Limb (tissue), 2 donors: Measurements from ENCODE around the gene PGLYRP3.

Experiments
- DNase-seq, 2 donors: peaks; one replicate each; pipeline ENCODE4 v3.0.0-alpha.2; 2016; ENCODE audit errors: extremely low spot score in 2 of 2

The PGLYRP3 gene

DNA sequence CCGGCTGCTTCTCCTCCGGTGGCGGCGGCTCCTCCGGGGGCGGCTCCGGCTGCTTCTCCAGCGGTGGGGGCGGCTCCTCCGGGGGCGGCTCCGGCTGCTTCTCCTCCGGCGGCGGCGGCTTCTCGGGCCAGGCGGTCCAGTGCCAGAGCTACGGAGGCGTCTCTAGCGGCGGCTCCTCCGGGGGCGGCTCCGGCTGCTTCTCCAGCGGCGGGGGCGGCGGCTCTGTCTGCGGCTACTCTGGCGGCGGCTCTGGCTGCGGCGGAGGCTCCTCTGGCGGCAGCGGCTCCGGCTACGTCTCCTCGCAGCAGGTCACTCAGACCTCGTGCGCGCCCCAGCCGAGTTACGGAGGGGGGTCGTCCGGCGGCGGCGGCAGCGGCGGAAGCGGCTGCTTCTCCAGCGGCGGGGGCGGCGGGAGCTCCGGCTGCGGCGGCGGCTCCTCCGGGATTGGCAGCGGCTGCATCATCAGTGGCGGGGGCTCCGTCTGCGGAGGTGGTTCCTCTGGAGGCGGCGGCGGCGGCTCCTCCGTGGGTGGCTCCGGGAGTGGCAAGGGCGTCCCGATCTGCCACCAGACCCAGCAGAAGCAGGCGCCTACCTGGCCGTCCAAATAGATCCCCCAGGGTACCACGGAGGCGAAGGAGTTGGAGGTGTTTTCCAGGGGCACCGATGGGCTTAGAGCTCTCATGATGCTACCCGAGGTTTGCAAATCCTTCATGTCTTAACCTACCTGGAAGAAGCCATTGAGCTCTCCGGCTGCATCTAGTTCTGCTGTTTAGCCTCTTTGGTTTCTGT is 51.3 kb downstream of the PGLYRP3 start:
- peak in 1 of 2 donors; percentile 75 for DNase-seq

DNA sequence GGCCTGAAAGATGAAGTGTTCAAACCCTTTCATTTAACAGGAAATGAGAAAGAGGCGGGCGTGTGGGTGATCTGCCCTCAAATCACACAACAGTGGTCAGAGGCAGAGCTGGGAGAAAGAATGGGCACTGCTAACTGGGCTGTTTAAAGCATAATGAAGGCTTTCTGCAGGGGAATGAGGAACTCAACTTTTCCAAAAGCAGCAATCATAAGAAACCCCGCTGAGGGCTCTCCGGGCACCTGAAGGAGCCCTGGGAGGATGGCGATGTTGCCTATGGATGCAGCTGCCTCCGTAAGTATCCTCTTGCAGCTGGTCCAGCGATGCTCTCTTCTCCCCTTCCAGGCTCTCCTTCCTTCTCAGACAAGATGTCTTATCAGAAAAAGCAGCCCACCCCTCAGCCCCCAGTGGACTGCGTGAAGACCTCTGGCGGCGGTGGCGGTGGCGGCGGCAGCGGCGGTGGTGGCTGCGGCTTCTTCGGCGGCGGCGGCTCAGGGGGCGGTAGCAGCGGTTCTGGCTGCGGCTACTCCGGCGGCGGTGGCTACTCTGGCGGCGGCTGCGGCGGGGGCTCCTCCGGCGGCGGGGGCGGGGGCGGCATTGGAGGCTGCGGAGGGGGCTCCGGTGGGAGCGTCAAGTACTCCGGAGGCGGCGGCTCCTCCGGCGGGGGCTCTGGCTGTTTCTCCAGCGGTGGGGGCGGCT is 52.0 kb downstream of the PGLYRP3 start:
- DNase-seq: peak; percentile 12 to 68

DNA sequence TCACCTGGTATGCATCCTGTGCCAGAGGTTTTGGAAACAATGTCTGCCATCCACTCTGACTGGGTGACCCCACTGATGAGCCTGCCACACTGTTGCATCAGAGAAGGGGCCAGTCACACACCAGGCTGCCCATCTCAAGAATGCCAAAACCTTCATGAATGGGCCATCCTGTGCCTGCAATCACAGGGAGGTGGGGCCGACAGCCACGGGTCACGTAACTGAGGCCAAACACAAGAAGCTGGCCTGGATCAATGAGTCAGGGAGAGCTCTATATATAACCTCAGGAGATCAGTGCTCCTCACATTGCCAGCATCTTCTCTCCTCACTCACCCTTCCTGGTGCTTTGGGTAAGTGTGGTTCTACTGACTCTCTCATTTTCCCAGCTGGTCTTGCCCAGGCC is 53.4 kb downstream of the PGLYRP3 start, which contains the start of gene LORICRIN:
Gene LORICRIN (plus strand): TSS at position 301 of the 400 bp plus-strand sequence. CDS start 1,263 bp downstream, outside the sequence.
- DNase-seq: no peak

DNA sequence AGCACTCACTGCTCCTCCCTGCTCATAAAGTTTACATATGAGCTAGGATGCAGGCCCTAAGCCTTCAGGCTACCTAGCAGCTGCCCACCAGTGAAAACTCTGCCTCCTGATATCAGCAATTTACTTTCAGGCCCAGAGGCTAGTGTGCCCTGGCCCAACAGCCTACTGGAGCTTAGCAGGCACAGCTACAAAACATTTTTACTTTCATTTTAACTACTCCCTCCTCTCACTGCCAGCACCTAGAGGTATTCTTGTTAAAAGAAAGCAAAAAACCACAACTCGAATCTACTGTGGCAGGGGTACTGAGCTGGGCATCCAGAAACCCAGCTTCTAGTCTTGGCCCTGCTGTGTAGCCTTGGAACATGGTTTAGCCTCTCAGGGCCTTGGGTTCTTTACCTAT is 59.1 kb downstream of the PGLYRP3 start:
- DNase-seq: no peak

DNA sequence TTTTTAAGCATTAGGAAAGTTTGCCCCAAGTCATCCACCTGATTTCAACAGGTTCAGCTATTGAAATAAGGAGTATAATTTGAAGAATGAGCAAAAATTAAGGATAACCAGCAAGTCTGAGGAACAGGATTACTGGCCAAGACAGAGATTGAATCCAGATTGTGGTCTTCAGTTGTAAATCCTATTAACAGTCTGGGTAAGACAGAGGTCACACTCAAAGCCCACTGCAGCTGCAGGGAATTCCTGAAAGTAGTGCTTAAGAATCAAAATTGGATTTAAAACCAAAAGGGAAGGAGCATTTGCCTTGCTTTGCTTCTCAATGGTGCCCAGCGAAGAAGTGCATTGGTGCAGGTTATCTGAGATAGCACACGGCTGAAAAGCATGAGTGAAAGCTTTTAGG is 59.7 kb downstream of the PGLYRP3 start:
- no peak for DNase-seq

DNA sequence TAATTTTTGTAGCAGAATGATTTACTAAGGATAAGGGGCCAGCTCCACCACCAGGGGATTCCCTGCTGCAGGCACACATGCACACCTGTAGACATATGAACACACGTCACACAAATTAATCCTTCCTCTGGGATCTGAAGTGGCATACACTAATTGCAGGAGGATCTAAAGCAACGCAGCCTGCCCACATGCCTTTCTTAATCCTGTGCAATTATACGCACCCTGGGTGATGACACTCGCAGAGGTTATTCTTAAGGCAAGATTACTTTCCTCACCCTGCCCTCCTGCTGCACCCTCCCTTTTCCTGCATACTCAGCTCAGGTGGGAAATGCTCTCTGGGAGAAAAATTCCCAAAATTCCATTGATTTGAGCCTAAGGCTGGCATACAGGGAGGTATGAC is 60.8 kb downstream of the PGLYRP3 start:
- no peak for DNase-seq

DNA sequence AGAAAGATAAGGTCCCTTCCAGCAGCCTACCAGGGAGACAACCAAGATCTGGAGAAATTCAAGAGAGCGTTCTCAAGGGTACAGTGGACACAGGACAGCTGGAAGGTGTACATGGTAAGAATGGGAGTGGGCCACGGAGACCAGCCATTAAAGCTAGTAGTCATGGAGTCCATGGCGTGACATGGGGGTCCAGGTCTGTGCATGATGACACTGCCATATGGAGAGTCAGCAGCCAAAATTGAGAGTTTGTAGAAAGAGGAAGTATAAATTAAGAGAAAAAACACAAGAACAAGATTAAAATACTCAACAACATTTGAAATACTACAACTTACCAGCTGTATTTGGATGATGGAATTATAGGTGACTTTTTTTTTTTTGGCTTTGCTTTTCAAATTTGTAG is 61.2 kb downstream of the PGLYRP3 start:
- no peak for DNase-seq

DNA sequence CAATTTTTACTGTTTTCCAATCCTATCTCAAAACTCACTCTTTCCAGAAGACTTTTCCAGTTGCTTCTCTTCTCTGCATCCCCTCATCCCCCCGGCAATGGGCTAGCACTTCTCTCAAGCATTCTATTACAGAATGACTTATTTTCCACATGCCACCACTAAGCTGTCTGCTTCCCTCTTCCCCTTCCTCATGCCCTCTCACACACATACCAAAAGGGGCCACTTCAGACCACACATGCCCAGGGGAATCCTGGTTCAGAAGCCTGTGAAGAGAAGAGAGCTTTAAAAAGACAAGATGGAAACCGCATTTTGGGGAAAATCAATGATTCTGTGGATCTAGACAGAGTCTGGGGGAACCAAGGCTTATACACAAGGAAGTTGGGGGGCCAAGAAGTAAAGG is 61.7 kb downstream of the PGLYRP3 start:
- no peak for DNase-seq

DNA sequence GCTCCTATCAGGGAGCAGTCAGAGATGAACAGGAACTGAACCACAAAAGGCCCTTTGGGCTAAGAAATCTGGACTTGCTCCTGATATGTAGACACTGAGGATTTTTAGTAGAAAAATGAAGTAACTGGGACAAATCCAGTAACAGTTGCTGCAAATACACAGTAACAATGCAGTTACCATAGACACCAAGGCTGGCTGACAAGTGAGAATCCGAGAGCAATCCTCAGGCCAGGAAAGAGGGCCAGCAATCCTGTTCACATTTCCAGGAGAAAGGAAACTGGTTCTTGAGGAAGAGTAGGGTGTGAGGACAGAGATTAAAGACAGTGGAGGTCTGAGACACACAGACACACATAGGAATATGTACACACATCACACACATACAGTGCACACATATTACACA is 62.6 kb downstream of the PGLYRP3 start:
- no peak for DNase-seq

DNA sequence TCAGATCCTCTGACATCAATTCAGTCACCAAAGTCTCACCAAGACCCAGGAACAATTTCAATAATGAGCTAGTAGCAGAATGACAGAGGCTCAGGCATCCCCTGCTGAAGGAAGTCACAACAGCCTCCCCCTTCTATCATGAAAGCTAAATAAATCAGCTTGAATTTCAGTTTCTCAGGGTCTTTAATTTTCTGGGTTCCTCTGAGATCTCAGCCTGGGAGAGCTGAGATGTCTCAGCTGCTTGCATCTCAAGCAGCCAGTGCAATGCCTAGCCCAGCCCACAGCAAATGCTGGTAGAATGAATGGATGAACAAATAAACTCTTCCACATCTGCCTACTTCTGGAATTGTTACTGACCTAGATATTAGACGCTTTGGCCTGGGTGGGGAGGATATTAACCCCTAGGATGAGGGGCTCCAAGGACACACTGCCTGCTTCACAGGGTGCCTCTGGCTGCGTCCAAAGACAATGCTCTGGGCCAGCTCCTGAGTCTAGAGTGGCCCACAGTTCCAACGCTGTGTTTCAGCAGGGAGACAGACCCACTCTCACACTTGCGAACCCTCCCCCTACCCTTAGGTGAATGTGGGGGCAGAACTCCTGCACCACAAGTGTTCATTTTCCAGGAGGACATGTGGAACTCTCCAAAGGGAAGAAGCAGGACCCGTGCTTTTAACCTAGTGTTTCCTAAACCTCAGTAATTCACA is 64.4 kb downstream of the PGLYRP3 start:
- no peak for DNase-seq
